ENCODE measurements around the gene SULT2B1. TPM values are rescaled to one million over a fixed set of nuclear protein-coding genes. Genes with fewer than 3 reads are reported as not detected.

Gene SULT2B1
- total RNA-seq, 2 donors from 2014 or later: 1.4 to 7.7 TPM

DNA sequence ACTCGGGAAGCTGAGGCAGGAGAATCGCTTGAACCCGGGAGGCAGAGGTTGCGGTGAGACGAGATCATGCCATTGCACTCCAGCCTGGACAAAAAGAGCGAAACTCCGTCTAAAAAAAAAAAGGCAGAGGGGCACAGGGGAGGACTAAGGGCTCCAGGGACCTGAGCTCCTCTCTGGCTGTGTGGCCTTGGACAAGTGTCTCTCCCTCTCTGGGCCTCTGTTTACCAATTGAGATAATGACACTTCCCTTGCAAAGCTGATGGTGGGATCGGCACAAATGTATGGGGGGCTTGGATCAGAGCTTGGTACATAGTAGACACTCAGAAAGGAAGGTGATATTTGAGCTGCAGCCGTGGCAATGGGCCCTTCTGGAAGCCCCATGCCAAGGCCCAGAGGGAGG lies 43.2 kb downstream of the SULT2B1 start:
- Histone ChIP-seq H3K9ac (ENCODE audit: low read depth in 2 of 2, low read length in 2 of 2) (no peak overlapping the region), H3K36me3 (no peaks in the 10 kb centered on the region), H3K27me3 (no peaks in the 10 kb centered on the region), H3K27ac (no peak overlapping the region), H3K4me1 (no peaks in the 10 kb centered on the region), H3K4me3 (no peak overlapping the region), H3K9me3 (no peaks in the 10 kb centered on the region)
- DNase-seq: no peak
- intact Hi-C loops (cut with DNase I): no loop called here
- TF ChIP-seq, protein P1, sequence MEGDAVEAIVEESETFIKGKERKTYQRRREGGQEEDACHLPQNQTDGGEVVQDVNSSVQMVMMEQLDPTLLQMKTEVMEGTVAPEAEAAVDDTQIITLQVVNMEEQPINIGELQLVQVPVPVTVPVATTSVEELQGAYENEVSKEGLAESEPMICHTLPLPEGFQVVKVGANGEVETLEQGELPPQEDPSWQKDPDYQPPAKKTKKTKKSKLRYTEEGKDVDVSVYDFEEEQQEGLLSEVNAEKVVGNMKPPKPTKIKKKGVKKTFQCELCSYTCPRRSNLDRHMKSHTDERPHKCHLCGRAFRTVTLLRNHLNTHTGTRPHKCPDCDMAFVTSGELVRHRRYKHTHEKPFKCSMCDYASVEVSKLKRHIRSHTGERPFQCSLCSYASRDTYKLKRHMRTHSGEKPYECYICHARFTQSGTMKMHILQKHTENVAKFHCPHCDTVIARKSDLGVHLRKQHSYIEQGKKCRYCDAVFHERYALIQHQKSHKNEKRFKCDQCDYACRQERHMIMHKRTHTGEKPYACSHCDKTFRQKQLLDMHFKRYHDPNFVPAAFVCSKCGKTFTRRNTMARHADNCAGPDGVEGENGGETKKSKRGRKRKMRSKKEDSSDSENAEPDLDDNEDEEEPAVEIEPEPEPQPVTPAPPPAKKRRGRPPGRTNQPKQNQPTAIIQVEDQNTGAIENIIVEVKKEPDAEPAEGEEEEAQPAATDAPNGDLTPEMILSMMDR (IDR thresholded peaks at IDR 0.05): no peak

DNA sequence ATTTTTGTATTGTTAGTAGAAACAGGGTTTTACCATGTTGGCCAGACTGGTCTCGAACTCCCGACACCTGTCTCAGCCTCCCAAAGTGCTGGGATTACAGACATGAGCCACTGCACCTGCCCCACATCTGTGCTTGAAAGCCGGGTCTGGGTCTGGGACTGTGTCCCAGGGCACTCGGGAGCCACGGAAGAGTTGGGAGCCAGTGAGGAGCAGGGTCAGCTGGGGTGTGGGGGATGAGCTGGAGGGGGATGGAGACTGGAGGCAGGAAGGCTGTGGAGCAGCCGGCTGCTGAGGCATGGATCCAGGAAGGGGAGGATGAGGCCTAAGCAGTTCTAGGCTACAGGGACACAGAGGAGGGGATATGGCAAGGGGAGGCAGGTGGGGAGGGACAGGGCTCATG lies 43.9 kb downstream of the SULT2B1 start:
- intact Hi-C loops (cut with DNase I): no loop called here
- H3K27ac ChIP-seq: no peak overlapping the region
- H3K27me3 ChIP-seq: no peaks in the 10 kb centered on the region
- H3K36me3 ChIP-seq: no peaks in the 10 kb centered on the region
- no peak overlapping the region for H3K4me3 ChIP-seq
- H3K9ac ChIP-seq (ENCODE audit: low read depth in 2 of 2, low read length in 2 of 2): no peak overlapping the region
- TF ChIP-seq, protein P1 (IDR thresholded peaks at IDR 0.05): no peak
- no peak for DNase-seq
- H3K9me3 ChIP-seq: no peaks in the 10 kb centered on the region
- H3K4me1 ChIP-seq: no peaks in the 10 kb centered on the region

DNA sequence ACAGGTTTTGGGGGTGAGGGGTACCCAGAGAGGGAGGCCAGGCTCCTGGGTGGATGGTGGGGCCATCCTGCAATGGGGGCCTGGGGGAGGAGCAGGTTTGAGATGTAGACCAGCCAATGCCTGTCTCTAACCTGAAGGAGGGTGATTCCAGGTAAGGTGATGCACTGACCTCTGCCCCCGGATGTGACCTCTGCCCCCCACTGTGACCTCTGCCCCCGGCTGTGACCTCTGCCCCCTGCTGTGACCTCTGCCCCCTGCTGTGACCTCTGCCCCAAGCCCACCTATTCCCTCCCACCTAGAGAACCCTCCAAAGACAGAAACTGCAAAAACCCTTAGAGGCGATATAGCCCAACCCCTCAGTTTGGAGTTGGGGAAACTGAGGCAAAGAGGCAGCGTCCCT lies 44.3 kb downstream of the SULT2B1 start:
- TF ChIP-seq, protein P1 (IDR thresholded peaks at IDR 0.05): no peak
- no peaks in the 10 kb centered on the region for H3K27me3 ChIP-seq
- DNase-seq: no peak
- H3K27ac ChIP-seq: no peak overlapping the region
- H3K9ac ChIP-seq (ENCODE audit: low read depth in 2 of 2, low read length in 2 of 2): no peak overlapping the region
- no peak overlapping the region for H3K4me3 ChIP-seq
- H3K4me1 ChIP-seq: no peaks in the 10 kb centered on the region
- H3K36me3 ChIP-seq: no peaks in the 10 kb centered on the region
- no peaks in the 10 kb centered on the region for H3K9me3 ChIP-seq
- intact Hi-C loops (cut with DNase I): no loop called here

DNA sequence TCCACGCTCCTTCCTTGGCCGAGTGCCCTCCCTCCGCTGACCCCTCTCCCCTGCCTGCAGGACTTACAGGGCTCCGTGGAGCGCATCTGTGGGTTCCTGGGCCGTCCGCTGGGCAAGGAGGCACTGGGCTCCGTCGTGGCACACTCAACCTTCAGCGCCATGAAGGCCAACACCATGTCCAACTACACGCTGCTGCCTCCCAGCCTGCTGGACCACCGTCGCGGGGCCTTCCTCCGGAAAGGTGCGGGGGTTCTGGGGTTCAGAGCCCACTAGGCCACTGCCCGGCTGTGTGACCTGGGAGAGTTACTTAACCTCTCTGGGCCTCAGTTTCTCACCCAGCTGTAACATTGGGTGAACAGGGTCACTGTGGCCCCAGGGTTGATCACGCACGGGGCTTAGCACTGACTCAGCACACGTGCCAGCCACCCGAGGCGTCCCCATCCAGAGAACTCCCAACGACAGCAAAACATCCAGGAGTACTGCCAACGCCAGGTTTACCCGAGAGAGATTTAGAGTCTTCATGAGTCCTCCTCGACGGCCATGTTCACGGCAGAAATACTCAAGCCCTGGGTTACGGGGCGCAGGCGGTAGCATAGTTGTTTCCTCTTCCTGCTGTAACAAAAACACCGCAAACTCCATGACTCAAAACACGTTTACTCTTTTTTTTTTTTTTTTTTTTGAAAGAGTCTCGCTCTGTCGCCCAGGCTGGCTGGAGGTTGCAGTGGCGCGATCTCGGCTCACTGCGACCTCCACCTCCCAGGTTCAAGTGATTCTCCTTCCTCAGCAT lies 44.9 kb downstream of the SULT2B1 start:
- H3K9ac ChIP-seq (ENCODE audit: low read depth in 2 of 2, low read length in 2 of 2): no peak overlapping the region
- intact Hi-C loops (cut with DNase I): no loop called here
- H3K9me3 ChIP-seq: no peaks in the 10 kb centered on the region
- no peaks in the 10 kb centered on the region for H3K36me3 ChIP-seq
- no peaks in the 10 kb centered on the region for H3K27me3 ChIP-seq
- no peak for DNase-seq
- no peaks in the 10 kb centered on the region for H3K4me1 ChIP-seq
- no peak overlapping the region for H3K27ac ChIP-seq
- TF ChIP-seq, protein P1 (IDR thresholded peaks at IDR 0.05): no peak
- H3K4me3 ChIP-seq: no peak overlapping the region

DNA sequence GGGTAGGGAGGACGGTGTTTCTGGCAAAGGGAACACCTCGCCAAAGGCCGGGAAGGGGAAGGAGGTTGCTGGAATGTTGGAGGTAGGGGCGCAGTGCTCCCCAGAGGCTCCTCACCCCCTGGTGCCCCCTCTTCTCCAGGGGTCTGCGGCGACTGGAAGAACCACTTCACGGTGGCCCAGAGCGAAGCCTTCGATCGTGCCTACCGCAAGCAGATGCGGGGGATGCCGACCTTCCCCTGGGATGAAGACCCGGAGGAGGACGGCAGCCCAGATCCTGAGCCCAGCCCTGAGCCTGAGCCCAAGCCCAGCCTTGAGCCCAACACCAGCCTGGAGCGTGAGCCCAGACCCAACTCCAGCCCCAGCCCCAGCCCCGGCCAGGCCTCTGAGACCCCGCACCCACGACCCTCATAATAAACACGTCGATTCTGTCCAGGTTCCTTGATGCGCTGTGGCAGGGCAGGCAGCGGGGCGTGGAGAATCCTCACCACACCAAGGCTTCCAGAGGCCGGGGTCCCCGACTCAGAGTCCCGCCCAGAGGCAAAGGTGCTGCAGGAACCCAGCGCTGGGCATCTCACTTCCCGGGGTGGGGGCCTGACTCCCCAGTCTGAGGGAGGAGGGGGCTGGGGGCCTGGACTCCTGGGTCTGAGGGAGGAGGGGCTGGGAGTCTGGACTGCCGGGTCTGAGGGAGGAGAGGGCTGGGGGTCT lies 47.2 kb downstream of the SULT2B1 start:
- Histone ChIP-seq H3K27ac (no peak overlapping the region), H3K36me3 (no peaks in the 10 kb centered on the region), H3K27me3 (no peaks in the 10 kb centered on the region), H3K4me1 (no peaks in the 10 kb centered on the region), H3K4me3 (no peak overlapping the region), H3K9ac (ENCODE audit: low read depth in 2 of 2, low read length in 2 of 2) (no peak overlapping the region), H3K9me3 (no peaks in the 10 kb centered on the region)
- intact Hi-C loops (cut with DNase I): no loop called here
- TF ChIP-seq, protein P1 (IDR thresholded peaks at IDR 0.05): no peak
- DNase-seq: no peak
